Subcutaneous adipose tissue (tissue), 4 donors: Measurements from ENCODE around the gene SORL1. TPM values are rescaled to one million over a fixed set of nuclear protein-coding genes. Genes with fewer than 3 reads are reported as not detected.

ENCODE experiments used
- CTCF ChIP-seq: fragments of 450-650 bp; IDR thresholded peaks from one replicate; pipeline ENCODE4 v1.5.1; 2016; ENCODE audit warnings: low read depth, mild to moderate bottlenecking, control low read depth, antibody characterized with exemption, moderate library complexity
- total RNA-seq, 4 donors: library from RNA; depleted of rRNA; stranded (reverse); fragments of >200 nt; gene quantifications; one replicate each; pipeline ENCODE4 v1.1.0, GENCODE V29; 2016

SORL1 gene
- total RNA-seq, 4 donors from 2014 or later, result 4.2 to 10.7 (median 6.6) TPM

GRCh38 chr11:121575963-121576290, 123.8 kb downstream of the SORL1 start:
- TF ChIP-seq CTCF, result no peak

- no peak for TF ChIP-seq CTCF
Measured at GRCh38 chr11:121576531-121576930, 124.4 kb downstream of the SORL1 start.

GRCh38 chr11:121577106-121577848, 125.2 kb downstream of the SORL1 start:
- TF ChIP-seq CTCF, result no peak

GRCh38 chr11:121578251-121578976, 126.3 kb downstream of the SORL1 start:
- no peak for TF ChIP-seq CTCF

GRCh38 chr11:121580154-121580553, 128.0 kb downstream of the SORL1 start:
- no peak for TF ChIP-seq CTCF

GRCh38 chr11:121581607-121582006, 129.5 kb downstream of the SORL1 start:
- no peak for TF ChIP-seq CTCF

GRCh38 chr11:121582296-121582695, 130.2 kb downstream of the SORL1 start:
- no peak for TF ChIP-seq CTCF
